OCI-LY3 (cell line): ENCODE measurements around the gene POGZ.

Source experiments
- CTCF ChIP-seq: fragments of 200-600, 300-600 bp; sonication (generic); IDR thresholded peaks from 2 replicates; pipeline ENCODE4 v1.5.1; 2014; ENCODE audit warnings: antibody characterized with exemption, low read length, low read depth
- EZH2phosphoT487 ChIP-seq: fragments of 200-600 bp; shearing (Covaris generic); IDR thresholded peaks from 2 replicates; pipeline ENCODE4 v1.6.1; 2018; ENCODE audit warnings: antibody characterized with exemption, mixed run types, low read depth

- no peak for TF ChIP-seq CTCF
- TF ChIP-seq EZH2phosphoT487: no peak
Measured at GRCh38 chr1:151416231-151416630, 43.1 kb downstream of the POGZ start.
